Immature natural killer cell (primary cell): ENCODE results near the gene TCTN2. TPM values are rescaled to one million over a fixed set of nuclear protein-coding genes. Genes with fewer than 3 reads are reported as not detected.

ENCODE experiments used
- DNase-seq, 3 donors: peaks; one replicate each; pipeline ENCODE4 v3.0.0; 2022; ENCODE audit warnings: mixed read lengths in 1 of 3
- H3K27ac Mint-ChIP-seq, 6 donors: one replicate each; pipeline ENCODE4 v1.8.0; 2020; ENCODE audit warnings: mixed read lengths in 6 of 6, mild to moderate bottlenecking in 5 of 6, inconsistent platforms in 4 of 6, moderate library complexity in 3 of 6
- H3K27me3 Mint-ChIP-seq, 3 donors: one replicate each; pipeline ENCODE4 v1.8.0; 2020 to 2021; ENCODE audit warnings: low read depth in 3 of 3, mild to moderate bottlenecking in 3 of 3, mixed read lengths in 3 of 3, moderate library complexity in 3 of 3, inconsistent platforms in 1 of 3
- H3K36me3 Mint-ChIP-seq, 3 donors: one replicate each; pipeline ENCODE4 v1.8.0; 2020; ENCODE audit warnings: mixed read lengths in 3 of 3, inconsistent platforms in 2 of 3, mild to moderate bottlenecking in 2 of 3
- H3K4me1 Mint-ChIP-seq, 2 donors: one replicate each; pipeline ENCODE4 v1.8.0; 2020; ENCODE audit warnings: inconsistent platforms in 2 of 2, mild to moderate bottlenecking in 2 of 2, mixed read lengths in 2 of 2, moderate library complexity in 1 of 2
- H3K4me3 Mint-ChIP-seq, 5 donors: one replicate each; pipeline ENCODE4 v1.8.0; 2020; ENCODE audit warnings: mild to moderate bottlenecking in 5 of 5, mixed read lengths in 5 of 5, inconsistent platforms in 3 of 5, moderate library complexity in 3 of 5
- H3K9me3 Mint-ChIP-seq, 6 donors: one replicate each; pipeline ENCODE4 v1.8.0; 2020; ENCODE audit warnings: mild to moderate bottlenecking in 6 of 6, mixed read lengths in 6 of 6, inconsistent platforms in 4 of 6, moderate library complexity in 3 of 6
- polyA plus RNA-seq, 3 donors: library from polyadenylated mRNA; unstranded; fragments of 300-500 nt; fragmentation: Illumina TruSeq; gene quantifications; one replicate each; pipeline ENCODE4 v1.2.3, GENCODE V29; 2021

TCTN2 gene
- polyA plus RNA-seq, 3 donors from 2014 or later = 0.72 to 1.0 TPM; not detected in 1

DNA sequence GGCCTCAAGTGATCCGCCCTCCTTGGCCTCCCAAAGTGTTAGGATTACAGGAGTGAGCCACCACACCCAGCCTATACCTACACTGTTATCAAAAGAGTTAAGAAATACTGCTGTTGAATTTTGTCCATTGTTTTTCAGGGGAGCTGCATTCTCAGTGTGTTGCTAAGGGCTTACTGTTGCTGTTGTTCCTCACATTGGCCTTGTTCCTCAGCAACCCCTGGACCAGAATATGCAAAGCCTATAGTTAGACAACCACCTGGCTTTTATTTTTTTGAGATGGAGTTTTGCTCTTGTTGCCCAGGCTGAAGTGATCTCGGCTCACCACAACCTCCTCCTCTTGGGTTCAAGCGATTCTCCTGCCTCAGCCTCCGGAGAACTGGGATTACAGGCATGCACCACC is 36.6 kb downstream of the TCTN2 start:
- H3K4me1 Mint-ChIP-seq = peaks cover 10 to 11% of the 10 kb centered on the region in 2 donors
- no peak overlapping the region for H3K4me3 Mint-ChIP-seq
- peaks cover 3 to 18% (median 9%) of the 10 kb centered on the region in 3 donors for H3K27me3 Mint-ChIP-seq
- no peak overlapping the region for H3K27ac Mint-ChIP-seq
- no peaks in the 10 kb centered on the region for H3K36me3 Mint-ChIP-seq
- no peaks in the 10 kb centered on the region for H3K9me3 Mint-ChIP-seq
- DNase-seq = no peak

- peak overlapping the region; percentile 84 to 94 (median 87) for H3K4me3 Mint-ChIP-seq
- H3K27me3 Mint-ChIP-seq = peaks cover 3 to 16% (median 9%) of the 10 kb centered on the region in 3 donors
- peaks cover 36 to 45% of the 10 kb centered on the region in 2 donors for H3K4me1 Mint-ChIP-seq
- H3K27ac Mint-ChIP-seq = peak overlapping the region; percentile 52 to 89 (median 76)
- no peak for DNase-seq
- no peaks in the 10 kb centered on the region for H3K9me3 Mint-ChIP-seq
- no peaks in the 10 kb centered on the region for H3K36me3 Mint-ChIP-seq
These were observed 41.9 kb downstream of the TCTN2 start for GRCh38 chr12:123712780-123713319.

GRCh38 chr12:123713398-123713797 is 42.5 kb downstream of the TCTN2 start:
- Mint-ChIP-seq H3K4me1 (peaks cover 36 to 45% of the 10 kb centered on the region in 2 donors), H3K36me3 (no peaks in the 10 kb centered on the region), H3K4me3 (peak overlapping the region; percentile 84 to 94 (median 87)), H3K9me3 (no peaks in the 10 kb centered on the region), H3K27me3 (peaks cover 3 to 16% (median 9%) of the 10 kb centered on the region in 3 donors), H3K27ac (peak overlapping the region; percentile 47 to 89 (median 70))
- DNase-seq = no peak

DNA sequence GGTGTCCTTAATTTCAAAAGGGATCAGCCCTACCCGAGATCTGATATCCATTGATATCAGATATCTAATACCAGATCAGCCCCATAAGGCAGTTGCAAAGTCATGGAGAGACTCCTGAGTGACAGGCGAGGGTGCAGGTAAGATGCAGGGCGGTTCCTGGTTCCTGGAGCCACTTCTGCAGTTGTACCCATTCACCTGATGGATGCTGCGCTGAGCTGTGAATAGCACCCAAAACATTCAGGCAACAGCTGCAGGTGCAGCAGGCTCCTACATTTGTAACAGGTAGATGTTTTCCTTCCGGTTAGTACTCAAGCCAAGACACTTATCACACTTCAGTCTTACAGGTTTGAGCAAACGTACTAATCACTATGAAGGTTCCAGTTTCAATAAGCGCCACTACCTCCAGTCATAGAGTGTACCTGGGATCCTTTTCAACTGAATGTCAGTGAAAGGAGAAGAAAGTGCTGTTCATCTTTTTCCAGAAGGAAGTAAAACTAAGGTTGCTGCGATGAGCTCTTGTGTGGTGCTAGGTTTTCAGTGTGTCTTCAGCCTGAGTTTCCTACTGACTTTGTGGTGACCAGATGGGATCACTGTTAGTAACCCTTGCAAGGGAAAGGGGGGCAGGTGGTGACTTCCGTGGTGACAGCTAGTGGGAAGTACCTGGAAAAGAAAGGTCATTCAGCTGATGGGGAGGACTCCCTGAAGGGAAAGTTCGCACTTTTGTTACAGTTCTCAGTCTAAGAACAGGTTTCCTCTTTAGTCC is 43.1 kb downstream of the TCTN2 start:
- H3K36me3 Mint-ChIP-seq = peaks cover 0 to 2% (median 0%) of the 10 kb centered on the region in 3 donors
- peaks cover 36 to 45% of the 10 kb centered on the region in 2 donors for H3K4me1 Mint-ChIP-seq
- H3K9me3 Mint-ChIP-seq = no peaks in the 10 kb centered on the region
- no peak for DNase-seq
- H3K4me3 Mint-ChIP-seq = peak overlapping the region; percentile 84 to 94 (median 87)
- H3K27ac Mint-ChIP-seq = peak overlapping the region; percentile 4 to 89 (median 57)
- peaks cover 3 to 14% (median 9%) of the 10 kb centered on the region in 3 donors for H3K27me3 Mint-ChIP-seq

GRCh38 chr12:123715195-123715594 is 44.3 kb downstream of the TCTN2 start:
- Mint-ChIP-seq H3K4me3 (peak overlapping the region in 2 of 5 donors; percentile 20 to 22), H3K36me3 (peaks cover 0 to 9% (median 3%) of the 10 kb centered on the region in 3 donors), H3K4me1 (peaks cover 36 to 45% of the 10 kb centered on the region in 2 donors)

DNA sequence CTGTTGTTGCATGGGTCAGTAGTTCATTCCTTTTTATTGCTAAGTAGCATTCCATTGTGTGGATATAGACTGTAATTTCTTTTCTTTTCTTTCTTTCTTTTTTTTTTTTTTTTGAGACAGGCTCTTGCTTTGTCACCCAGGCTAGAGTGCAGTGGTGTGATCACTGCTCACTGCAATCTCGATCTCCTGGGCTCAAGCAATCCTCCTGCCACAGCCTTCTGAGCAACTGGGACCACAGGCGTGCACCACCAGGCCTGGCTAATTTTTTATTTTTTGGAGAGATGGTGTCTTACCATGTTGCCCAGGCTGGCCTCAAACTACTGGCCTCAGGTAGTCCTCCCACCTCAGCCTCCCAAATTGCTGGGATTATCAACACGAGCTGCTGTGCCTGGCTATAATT is 46.4 kb downstream of the TCTN2 start:
- H3K27ac Mint-ChIP-seq = no peak overlapping the region
- H3K9me3 Mint-ChIP-seq = no peaks in the 10 kb centered on the region
- H3K4me3 Mint-ChIP-seq = no peak overlapping the region
- H3K4me1 Mint-ChIP-seq = peaks cover 27 to 34% of the 10 kb centered on the region in 2 donors
- no peaks in the 10 kb centered on the region for H3K27me3 Mint-ChIP-seq
- peaks cover 0 to 13% (median 3%) of the 10 kb centered on the region in 3 donors for H3K36me3 Mint-ChIP-seq
- DNase-seq = no peak

More at GRCh38 chr12:123715195-123715594, 44.3 kb downstream of the TCTN2 start:
- no peak for DNase-seq
- peak overlapping the region in 3 of 6 donors; percentile 15 to 84 (median 23) for H3K27ac Mint-ChIP-seq
- peaks cover 3 to 14% (median 9%) of the 10 kb centered on the region in 3 donors for H3K27me3 Mint-ChIP-seq
- H3K9me3 Mint-ChIP-seq = no peaks in the 10 kb centered on the region

GRCh38 chr12:123720141-123720814 is 49.4 kb downstream of the TCTN2 start:
- DNase-seq = no peak
- peaks cover 0 to 19% (median 3%) of the 10 kb centered on the region in 3 donors for H3K36me3 Mint-ChIP-seq
- no peaks in the 10 kb centered on the region for H3K27me3 Mint-ChIP-seq
- H3K4me3 Mint-ChIP-seq = no peak overlapping the region
- H3K27ac Mint-ChIP-seq = no peak overlapping the region
- no peaks in the 10 kb centered on the region for H3K9me3 Mint-ChIP-seq
- H3K4me1 Mint-ChIP-seq = peaks cover 1 to 6% of the 10 kb centered on the region in 2 donors

GRCh38 chr12:123721245-123721644 is 50.3 kb downstream of the TCTN2 start:
- Mint-ChIP-seq H3K36me3 (peaks cover 0 to 25% (median 9%) of the 10 kb centered on the region in 3 donors), H3K9me3 (no peaks in the 10 kb centered on the region), H3K4me3 (no peak overlapping the region), H3K4me1 (peaks cover 0 to 1% of the 10 kb centered on the region in 2 donors), H3K27me3 (no peaks in the 10 kb centered on the region), H3K27ac (no peak overlapping the region)
- DNase-seq = no peak

- Mint-ChIP-seq H3K4me3 (no peak overlapping the region), H3K4me1 (no peaks in the 10 kb centered on the region), H3K27me3 (no peaks in the 10 kb centered on the region), H3K36me3 (peaks cover 3 to 38% (median 14%) of the 10 kb centered on the region in 3 donors), H3K9me3 (no peaks in the 10 kb centered on the region), H3K27ac (no peak overlapping the region)
- no peak for DNase-seq
These were observed 52.1 kb downstream of the TCTN2 start for GRCh38 chr12:123723011-123723410.

DNA sequence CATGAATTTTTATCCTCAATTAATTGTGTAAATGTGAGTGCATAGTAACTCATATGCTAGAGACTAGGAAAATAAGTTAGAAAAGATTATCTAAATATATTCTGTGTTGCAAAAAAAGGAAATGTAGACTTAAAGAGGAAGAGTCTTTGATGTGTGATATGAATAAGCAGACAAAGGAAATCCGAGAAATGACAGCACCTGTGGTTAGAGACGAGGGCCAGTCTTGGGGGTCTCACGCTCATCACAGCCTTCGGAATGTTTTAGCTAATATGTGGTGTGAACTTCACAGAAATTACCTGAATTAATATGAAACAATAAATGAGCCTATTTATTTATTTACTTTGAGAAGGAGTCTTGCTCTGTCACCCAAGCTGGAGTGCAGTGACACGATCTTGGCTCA is 52.9 kb downstream of the TCTN2 start:
- Mint-ChIP-seq H3K27me3 (no peaks in the 10 kb centered on the region), H3K4me3 (no peak overlapping the region), H3K36me3 (peaks cover 8 to 43% (median 18%) of the 10 kb centered on the region in 3 donors), H3K4me1 (no peaks in the 10 kb centered on the region), H3K9me3 (no peaks in the 10 kb centered on the region), H3K27ac (no peak overlapping the region)
- DNase-seq = no peak

DNA sequence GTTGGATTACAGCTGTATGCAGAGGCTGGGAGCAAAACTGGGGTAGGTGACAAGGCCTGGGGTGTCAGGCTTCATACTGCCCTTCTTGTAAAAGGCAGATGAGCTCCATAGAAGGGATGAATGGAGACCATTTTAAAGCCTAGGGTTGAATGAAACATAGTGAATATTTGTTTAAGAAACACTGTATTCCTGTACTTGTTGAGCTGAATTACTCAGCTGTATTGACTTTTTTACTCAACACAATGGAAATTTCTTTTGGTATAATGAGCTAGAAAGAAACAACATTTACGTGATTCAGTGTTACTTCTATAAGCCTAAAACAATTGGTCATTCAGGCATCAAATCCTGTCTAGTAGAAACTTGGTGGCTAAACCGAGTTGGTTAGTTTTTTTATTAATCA is 55.3 kb downstream of the TCTN2 start:
- no peak overlapping the region for H3K4me3 Mint-ChIP-seq
- H3K9me3 Mint-ChIP-seq = no peaks in the 10 kb centered on the region
- DNase-seq = no peak
- no peaks in the 10 kb centered on the region for H3K4me1 Mint-ChIP-seq
- H3K27me3 Mint-ChIP-seq = no peaks in the 10 kb centered on the region
- H3K36me3 Mint-ChIP-seq = peaks cover 17 to 46% (median 18%) of the 10 kb centered on the region in 3 donors
- no peak overlapping the region for H3K27ac Mint-ChIP-seq

DNA sequence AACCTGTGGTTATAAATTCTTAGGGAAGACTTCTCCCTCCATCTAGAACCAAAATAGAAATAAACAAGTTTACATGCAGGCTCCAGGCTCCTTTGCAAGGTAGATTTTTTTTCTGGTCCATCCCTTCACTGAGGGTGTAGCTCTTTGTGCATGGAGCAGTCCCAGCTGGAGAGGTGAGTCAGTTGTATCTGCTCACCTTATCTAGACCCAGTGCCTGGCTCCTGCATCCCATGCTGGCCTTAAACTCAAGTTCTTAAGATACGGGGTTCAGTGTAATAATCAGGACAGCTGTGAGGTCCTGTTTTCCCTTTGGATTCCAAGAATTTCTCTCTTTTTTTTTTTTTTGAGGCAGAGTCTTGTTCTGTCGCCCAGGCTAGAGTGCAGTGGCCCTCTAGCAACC is 56.0 kb downstream of the TCTN2 start:
- H3K4me3 Mint-ChIP-seq = no peak overlapping the region
- H3K36me3 Mint-ChIP-seq = peaks cover 24 to 53% (median 25%) of the 10 kb centered on the region in 3 donors
- H3K27me3 Mint-ChIP-seq = no peaks in the 10 kb centered on the region
- no peaks in the 10 kb centered on the region for H3K9me3 Mint-ChIP-seq
- no peaks in the 10 kb centered on the region for H3K4me1 Mint-ChIP-seq
- no peak for DNase-seq
- no peak overlapping the region for H3K27ac Mint-ChIP-seq

DNA sequence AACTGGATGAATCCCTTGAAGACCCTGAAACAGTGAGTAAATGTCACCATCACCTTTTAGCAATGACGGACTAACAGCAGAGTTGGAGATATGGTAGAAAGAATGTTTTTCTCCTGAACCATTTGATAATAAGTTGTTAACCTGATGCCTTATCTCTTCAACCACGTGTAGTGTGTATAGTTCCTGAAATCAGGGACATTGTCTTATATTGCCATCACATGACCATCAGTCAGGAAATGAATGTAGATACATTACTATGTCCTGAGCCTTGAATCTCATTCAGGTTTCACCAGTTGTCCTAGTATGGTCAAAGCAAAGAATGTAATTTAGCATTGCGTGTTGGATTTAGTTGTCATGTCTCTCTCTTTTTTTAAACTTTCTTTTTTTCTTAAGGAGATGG is 57.0 kb downstream of the TCTN2 start:
- H3K4me1 Mint-ChIP-seq = no peaks in the 10 kb centered on the region
- H3K4me3 Mint-ChIP-seq = no peak overlapping the region
- no peak overlapping the region for H3K27ac Mint-ChIP-seq
- DNase-seq = no peak
- peaks cover 0 to 2% (median 0%) of the 10 kb centered on the region in 3 donors for H3K27me3 Mint-ChIP-seq
- H3K9me3 Mint-ChIP-seq = no peaks in the 10 kb centered on the region
- peaks cover 30 to 60% (median 33%) of the 10 kb centered on the region in 3 donors for H3K36me3 Mint-ChIP-seq

DNA sequence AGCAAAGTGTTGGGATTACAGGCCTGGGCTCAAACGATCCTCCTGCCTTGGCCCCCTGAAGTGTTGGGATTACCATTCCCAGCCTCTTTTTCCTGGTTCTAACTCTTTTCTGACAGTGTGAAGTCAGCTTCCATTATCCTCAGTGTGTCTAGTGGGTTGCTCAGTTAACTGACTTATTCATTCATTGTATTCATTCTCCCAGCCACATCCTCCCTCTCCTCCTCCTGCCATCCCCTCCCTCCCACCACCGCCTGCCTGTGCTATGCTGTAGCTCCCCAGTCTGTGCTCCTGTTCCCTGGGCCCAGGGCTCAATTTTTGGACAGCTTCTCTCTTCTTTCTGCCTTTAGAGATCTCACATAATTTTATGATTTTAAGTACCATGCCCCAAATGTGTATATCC is 60.7 kb downstream of the TCTN2 start:
- DNase-seq = no peak
- H3K36me3 Mint-ChIP-seq = peaks cover 32 to 79% (median 50%) of the 10 kb centered on the region in 3 donors
- no peak overlapping the region for H3K4me3 Mint-ChIP-seq
- H3K4me1 Mint-ChIP-seq = no peaks in the 10 kb centered on the region
- peaks cover 0 to 4% (median 0%) of the 10 kb centered on the region in 3 donors for H3K27me3 Mint-ChIP-seq
- H3K9me3 Mint-ChIP-seq = no peaks in the 10 kb centered on the region
- peak overlapping the region in 1 of 6 donors; percentile 64 for H3K27ac Mint-ChIP-seq
